H9 (cell line): ENCODE measurements around the gene PTP4A2. TPM values are rescaled to one million over a fixed set of nuclear protein-coding genes. Genes with fewer than 3 reads are reported as not detected.

Experiments
- DNase-seq: peaks from one replicate; pipeline ENCODE4 v3.0.0-alpha.2; 2017
- H2AFZ ChIP-seq: one replicate; pipeline ENCODE4 v1.6.1; 2013; ENCODE audit warnings: mild to moderate bottlenecking, low read length, control low read depth, moderate library complexity
- H2AK5ac ChIP-seq: 2 replicates; pipeline ENCODE4 v1.6.1; 2013; ENCODE audit warnings: low read length, control low read depth, mixed read lengths; ENCODE audit not compliant: insufficient read length
- H2BK120ac ChIP-seq: one replicate; pipeline ENCODE4 v1.6.1; 2013; ENCODE audit warnings: low read depth, mild to moderate bottlenecking, low read length, control low read depth, inconsistent platforms; ENCODE audit not compliant: poor library complexity, severe bottlenecking
- H2BK12ac ChIP-seq: 2 replicates; pipeline ENCODE4 v1.6.1; 2013; ENCODE audit warnings: low read length, control low read depth, mixed read lengths, low read depth; ENCODE audit not compliant: insufficient read length
- H2BK15ac ChIP-seq: 2 replicates; pipeline ENCODE4 v1.6.1; 2013; ENCODE audit warnings: low read depth, low read length, control low read depth
- H2BK20ac ChIP-seq: one replicate; pipeline ENCODE4 v1.6.1; 2013; ENCODE audit warnings: low read depth, mild to moderate bottlenecking, low read length, control low read depth, inconsistent platforms; ENCODE audit not compliant: poor library complexity, severe bottlenecking
- H2BK5ac ChIP-seq: 2 replicates; pipeline ENCODE4 v1.6.1; 2013; ENCODE audit warnings: low read length, control low read depth, mixed read lengths; ENCODE audit not compliant: insufficient read length
- H3K14ac ChIP-seq: 2 replicates; pipeline ENCODE4 v1.6.1; 2013; ENCODE audit warnings: low read length, control low read depth; ENCODE audit not compliant: insufficient read depth
- H3K18ac ChIP-seq: 2 replicates; pipeline ENCODE4 v1.6.1; 2013; ENCODE audit warnings: low read depth, mild to moderate bottlenecking, mixed read lengths, low read length, control low read depth; ENCODE audit not compliant: insufficient read length
- H3K23ac ChIP-seq: 2 replicates; pipeline ENCODE4 v1.6.1; 2013; ENCODE audit warnings: low read length, control low read depth, mixed read lengths, low read depth; ENCODE audit not compliant: insufficient read length
- H3K23me2 ChIP-seq: 2 replicates; pipeline ENCODE4 v1.6.1; 2013; ENCODE audit warnings: low read depth, mild to moderate bottlenecking, mixed read lengths, low read length, control low read depth; ENCODE audit not compliant: insufficient read length, poor library complexity, severe bottlenecking
- H3K27ac ChIP-seq: 2 replicates; pipeline ENCODE4 v1.5.1; 2013; ENCODE audit warnings: low read length, control low read depth, mixed read lengths, low read depth; ENCODE audit not compliant: insufficient read length
- H3K27me3 ChIP-seq: 2 replicates; pipeline ENCODE4 v1.6.1; 2013; ENCODE audit warnings: low read length, control low read depth, inconsistent platforms; ENCODE audit not compliant: insufficient read depth
- H3K4ac ChIP-seq: 2 replicates; pipeline ENCODE4 v1.6.1; 2013; ENCODE audit warnings: low read depth, mild to moderate bottlenecking, control low read depth, inconsistent platforms, low read length, moderate library complexity
- H3K4me1 ChIP-seq: 2 replicates; pipeline ENCODE4 v1.6.1; 2013; ENCODE audit warnings: low read length, control low read depth, inconsistent platforms; ENCODE audit not compliant: insufficient read depth
- H3K4me2 ChIP-seq: 2 replicates; pipeline ENCODE4 v1.6.1; 2013; ENCODE audit warnings: low read length, control low read depth, mixed read lengths; ENCODE audit not compliant: insufficient read length, insufficient read depth
- H3K56ac ChIP-seq: 2 replicates; pipeline ENCODE4 v1.6.1; 2013; ENCODE audit warnings: low read depth, mild to moderate bottlenecking, mixed read lengths, low read length, control low read depth; ENCODE audit not compliant: insufficient read length
- H3K79me1 ChIP-seq: 2 replicates; pipeline ENCODE4 v1.6.1; 2013; ENCODE audit warnings: low read depth, mild to moderate bottlenecking, moderate library complexity, low read length, control low read depth, inconsistent platforms; ENCODE audit not compliant: insufficient read depth, poor library complexity, severe bottlenecking
- H3K79me2 ChIP-seq: 2 replicates; pipeline ENCODE4 v1.6.1; 2013; ENCODE audit warnings: low read length, control low read depth, inconsistent platforms; ENCODE audit not compliant: insufficient read depth
- H3K9ac ChIP-seq: 2 replicates; pipeline ENCODE4 v1.6.1; 2013; ENCODE audit warnings: low read length, control low read depth, mixed read lengths; ENCODE audit not compliant: insufficient read length; ENCODE audit errors: extremely low read depth
- H3K9me3 ChIP-seq: one replicate; pipeline ENCODE4 v1.6.1; 2013; ENCODE audit warnings: low read depth, low read length, inconsistent platforms; ENCODE audit not compliant: control insufficient read depth
- H3T11ph ChIP-seq: one replicate; pipeline ENCODE4 v1.6.1; 2013; ENCODE audit warnings: mild to moderate bottlenecking, low read length, control low read depth, inconsistent platforms
- H4K20me1 ChIP-seq: one replicate; pipeline ENCODE4 v1.6.1; 2013; ENCODE audit not compliant: control insufficient read depth, insufficient read length, insufficient read depth
- H4K5ac ChIP-seq: 2 replicates; pipeline ENCODE4 v1.6.1; 2013; ENCODE audit warnings: low read depth, mild to moderate bottlenecking, mixed read lengths, low read length, control low read depth; ENCODE audit not compliant: insufficient read length
- H4K8ac ChIP-seq: replicated peaks from 2 replicates; pipeline ENCODE4 v1.6.1; 2013; ENCODE audit warnings: low read length, control low read depth, mixed read lengths, low read depth; ENCODE audit not compliant: insufficient read length
- H4K91ac ChIP-seq: 2 replicates; pipeline ENCODE4 v1.6.1; 2013; ENCODE audit warnings: low read depth, mild to moderate bottlenecking, moderate library complexity, mixed read lengths, low read length, control low read depth; ENCODE audit not compliant: insufficient read length
- H3K27ac Mint-ChIP-seq, 3 experiments: 2 replicates in 2 of 3; 3 replicates in 1 of 3; pipeline ENCODE4 v1.8.0; 2020 to 2021; ENCODE audit warnings: mixed read lengths in 3 of 3, mild to moderate bottlenecking in 1 of 3, moderate library complexity in 1 of 3
- H3K27me3 Mint-ChIP-seq: 2 replicates; pipeline ENCODE4 v1.8.0; 2021; ENCODE audit warnings: low read depth, mild to moderate bottlenecking, moderate library complexity, mixed read lengths
- H3K36me3 Mint-ChIP-seq, 3 experiments: 2 replicates in 2 of 3; 3 replicates in 1 of 3; pipeline ENCODE4 v1.8.0; 2020 to 2021; ENCODE audit warnings: low read depth in 3 of 3, mixed read lengths in 3 of 3; ENCODE audit not compliant: insufficient read depth in 1 of 3
- H3K4me1 Mint-ChIP-seq, 2 experiments: 2 replicates each; pipeline ENCODE4 v1.8.0; 2020; ENCODE audit warnings: mixed read lengths in 2 of 2
- H3K4me3 Mint-ChIP-seq, 2 experiments: 2 replicates in 1 of 2; 3 replicates in 1 of 2; pipeline ENCODE4 v1.8.0; 2020 to 2021; ENCODE audit warnings: mild to moderate bottlenecking in 2 of 2, mixed read lengths in 2 of 2, moderate library complexity in 1 of 2
- H3K9me3 Mint-ChIP-seq, 2 experiments: 2 replicates in 1 of 2; 3 replicates in 1 of 2; pipeline ENCODE4 v1.8.0; 2020; ENCODE audit warnings: mild to moderate bottlenecking in 2 of 2, mixed read lengths in 2 of 2, moderate library complexity in 1 of 2
- WGBS: extraction: QIAGEN DNeasy Blood & Tissue Kit; methylation state at CpG from one replicate; pipeline ENCODE4 v1.1.7; 2013; ENCODE audit warnings: missing lambda C conversion rate, low lambda C conversion rate, mixed read lengths; ENCODE audit not compliant: insufficient read length; ENCODE audit errors: extremely low coverage; 5-methylcytosine and 5-hydroxymethylcytosine counted together
- total RNA-seq: library from RNA; stranded (reverse); gene quantifications from 2 replicates; pipeline ENCODE4 v1.2.1, GENCODE V29; 2021
- TF ChIP-seq, protein P1 (sequence below): fragments of 200-600 bp; sonication (generic); conservative IDR thresholded peaks from 3 replicates; pipeline ENCODE4 v1.8.0; 2021; ENCODE audit warnings: antibody characterized with exemption, mild to moderate bottlenecking

The PTP4A2 gene
- total RNA-seq, 1 experiment from 2014 or later = 192 TPM

DNA sequence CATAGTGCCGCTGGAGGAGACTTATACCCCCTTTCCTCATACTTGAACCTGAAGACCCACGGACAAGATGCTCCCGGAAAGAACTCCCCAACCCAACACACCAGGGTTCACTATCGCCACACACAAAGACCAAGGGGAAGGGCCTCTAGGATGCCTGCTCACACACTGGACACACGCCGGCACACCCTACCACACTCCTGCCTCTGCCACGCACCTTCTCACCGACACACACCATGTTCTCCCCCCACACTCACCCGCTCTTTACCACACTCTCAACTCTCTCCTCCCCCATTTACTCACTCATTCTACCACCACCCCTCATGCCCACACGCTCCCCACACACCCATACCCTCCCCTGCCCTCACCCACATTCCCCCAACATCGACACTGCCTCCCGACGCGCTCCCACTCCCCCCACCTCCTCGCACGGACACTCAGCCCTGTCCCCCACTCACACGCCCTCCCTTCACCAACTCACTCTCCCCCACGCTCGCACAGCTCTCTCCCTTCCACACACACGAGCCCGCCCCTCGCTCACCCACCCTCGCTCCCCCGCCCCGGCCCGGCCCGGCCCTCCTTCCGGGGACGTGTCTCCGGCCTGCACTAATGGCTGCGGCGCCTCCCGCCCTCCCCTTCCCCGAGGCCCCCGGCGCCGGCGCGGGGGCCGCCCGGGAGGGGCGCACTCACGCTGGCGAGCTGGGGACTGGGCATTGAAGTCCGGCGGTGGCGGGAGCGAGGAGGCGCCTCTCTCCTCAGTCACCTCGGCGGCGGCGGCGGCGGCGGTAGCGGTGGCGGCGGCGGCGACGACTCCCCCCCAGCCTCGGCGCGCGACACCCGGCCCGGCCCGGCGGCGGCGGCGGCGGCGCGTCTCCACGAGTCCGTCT, 626 bp downstream of the PTP4A2 start:
- Histone ChIP-seq H2BK5ac (no peak overlapping the region), H2BK12ac (no peak overlapping the region), H3T11ph (no peak overlapping the region), H3K4me2 (peak overlapping the region; percentile 90), H4K8ac (no peak overlapping the region), H3K9me3 (no peaks in the 10 kb centered on the region), H4K20me1 (peaks cover 4% of the 10 kb centered on the region), H3K27ac (no peak overlapping the region), H2BK15ac (no peak overlapping the region), H3K79me2 (peaks cover 35% of the 10 kb centered on the region), H4K5ac (no peak overlapping the region), H3K79me1 (no peaks in the 10 kb centered on the region), H3K56ac (no peak overlapping the region), H2AK5ac (no peak overlapping the region), H2BK20ac (no peak overlapping the region), H2BK120ac (no peak overlapping the region), H3K9ac (peak overlapping the region; percentile 93), H3K4me1 (peaks cover 6% of the 10 kb centered on the region; the same call in 1 of the 2 replicates), H3K23me2 (peaks cover 6% of the 10 kb centered on the region), H3K18ac (peak overlapping the region; percentile 76), H2AFZ (no peak overlapping the region), H3K23ac (no peak overlapping the region), H3K14ac (peak overlapping the region; percentile 65), H3K27me3 (no peaks in the 10 kb centered on the region), H3K4ac (no peak overlapping the region), H4K91ac (no peak overlapping the region)
- Mint-ChIP-seq H3K27me3 (peaks cover 6% of the 10 kb centered on the region), H3K27ac (peak overlapping the region in 2 of 3 experiments; percentile 90 to 91; a peak in 4 of 7 replicates), H3K4me3 (peak overlapping the region; percentile 95 to 98), H3K9me3 (no peaks in the 10 kb centered on the region), H3K4me1 (peaks cover 44 to 56% of the 10 kb centered on the region in 2 experiments), H3K36me3 (no peaks in the 10 kb centered on the region; a peak in 3 of 7 replicates)
- TF ChIP-seq, protein P1, sequence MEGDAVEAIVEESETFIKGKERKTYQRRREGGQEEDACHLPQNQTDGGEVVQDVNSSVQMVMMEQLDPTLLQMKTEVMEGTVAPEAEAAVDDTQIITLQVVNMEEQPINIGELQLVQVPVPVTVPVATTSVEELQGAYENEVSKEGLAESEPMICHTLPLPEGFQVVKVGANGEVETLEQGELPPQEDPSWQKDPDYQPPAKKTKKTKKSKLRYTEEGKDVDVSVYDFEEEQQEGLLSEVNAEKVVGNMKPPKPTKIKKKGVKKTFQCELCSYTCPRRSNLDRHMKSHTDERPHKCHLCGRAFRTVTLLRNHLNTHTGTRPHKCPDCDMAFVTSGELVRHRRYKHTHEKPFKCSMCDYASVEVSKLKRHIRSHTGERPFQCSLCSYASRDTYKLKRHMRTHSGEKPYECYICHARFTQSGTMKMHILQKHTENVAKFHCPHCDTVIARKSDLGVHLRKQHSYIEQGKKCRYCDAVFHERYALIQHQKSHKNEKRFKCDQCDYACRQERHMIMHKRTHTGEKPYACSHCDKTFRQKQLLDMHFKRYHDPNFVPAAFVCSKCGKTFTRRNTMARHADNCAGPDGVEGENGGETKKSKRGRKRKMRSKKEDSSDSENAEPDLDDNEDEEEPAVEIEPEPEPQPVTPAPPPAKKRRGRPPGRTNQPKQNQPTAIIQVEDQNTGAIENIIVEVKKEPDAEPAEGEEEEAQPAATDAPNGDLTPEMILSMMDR = no peak
- peak; percentile 37 for DNase-seq
- WGBS = 100% methylated on average over 1 of the region's 78 CpGs
